Kidney capillary endothelial cell (primary cell): ENCODE measurements around the gene MAT2A.
A peak's percentile ranks its signal among the peaks of the same experiment; 100 is the strongest.

ENCODE experiments used
- DNase-seq: peaks from one replicate; pipeline ENCODE4 v3.0.0-alpha.2; 2018; ENCODE audit warnings: low spot score

The MAT2A gene

DNA sequence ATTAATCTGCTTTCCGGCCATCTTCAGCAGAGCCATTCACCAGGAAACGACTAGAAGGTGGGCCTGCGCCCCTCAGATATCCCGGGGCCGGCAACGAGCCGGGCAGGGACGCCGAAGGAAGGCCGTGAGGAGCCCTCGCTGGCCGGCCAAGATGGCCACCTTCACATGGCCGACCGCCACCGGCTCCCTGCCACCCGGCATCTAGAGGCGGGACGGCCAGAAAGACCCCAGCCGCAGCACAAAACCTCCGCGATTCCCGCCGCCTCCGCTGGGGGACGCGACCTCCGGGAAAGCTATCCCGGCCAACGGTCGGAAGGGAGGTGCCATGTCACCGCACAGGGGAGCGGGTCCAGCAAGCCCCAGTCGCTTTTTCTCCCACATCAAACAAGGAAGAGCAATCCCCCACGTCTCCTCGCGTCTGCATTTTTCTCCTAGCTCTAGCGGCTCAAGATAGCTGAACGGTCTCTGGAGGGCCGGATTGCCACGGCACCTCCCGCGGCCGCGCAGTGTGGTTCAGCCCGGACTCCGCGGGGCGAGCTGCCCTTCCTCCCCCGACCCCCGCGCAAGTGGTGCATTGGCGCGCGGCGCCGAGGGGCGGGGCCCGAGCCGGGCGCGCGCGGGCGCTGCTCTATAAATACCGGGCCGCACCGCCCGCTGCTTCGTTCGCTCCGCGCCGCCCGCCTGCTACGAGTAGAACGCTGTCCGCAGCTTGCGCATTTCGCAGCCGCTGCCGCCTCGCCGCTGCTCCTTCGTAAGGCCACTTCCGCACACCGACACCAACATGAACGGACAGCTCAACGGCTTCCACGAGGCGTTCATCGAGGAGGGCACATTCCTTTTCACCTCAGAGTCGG, at the start of gene MAT2A:
Gene MAT2A, plus strand, starts transcription at position 662 of the 854 bp plus-strand sequence. Its CDS starts 120 bp downstream, at position 782.
- peak; percentile 88 for DNase-seq

DNA sequence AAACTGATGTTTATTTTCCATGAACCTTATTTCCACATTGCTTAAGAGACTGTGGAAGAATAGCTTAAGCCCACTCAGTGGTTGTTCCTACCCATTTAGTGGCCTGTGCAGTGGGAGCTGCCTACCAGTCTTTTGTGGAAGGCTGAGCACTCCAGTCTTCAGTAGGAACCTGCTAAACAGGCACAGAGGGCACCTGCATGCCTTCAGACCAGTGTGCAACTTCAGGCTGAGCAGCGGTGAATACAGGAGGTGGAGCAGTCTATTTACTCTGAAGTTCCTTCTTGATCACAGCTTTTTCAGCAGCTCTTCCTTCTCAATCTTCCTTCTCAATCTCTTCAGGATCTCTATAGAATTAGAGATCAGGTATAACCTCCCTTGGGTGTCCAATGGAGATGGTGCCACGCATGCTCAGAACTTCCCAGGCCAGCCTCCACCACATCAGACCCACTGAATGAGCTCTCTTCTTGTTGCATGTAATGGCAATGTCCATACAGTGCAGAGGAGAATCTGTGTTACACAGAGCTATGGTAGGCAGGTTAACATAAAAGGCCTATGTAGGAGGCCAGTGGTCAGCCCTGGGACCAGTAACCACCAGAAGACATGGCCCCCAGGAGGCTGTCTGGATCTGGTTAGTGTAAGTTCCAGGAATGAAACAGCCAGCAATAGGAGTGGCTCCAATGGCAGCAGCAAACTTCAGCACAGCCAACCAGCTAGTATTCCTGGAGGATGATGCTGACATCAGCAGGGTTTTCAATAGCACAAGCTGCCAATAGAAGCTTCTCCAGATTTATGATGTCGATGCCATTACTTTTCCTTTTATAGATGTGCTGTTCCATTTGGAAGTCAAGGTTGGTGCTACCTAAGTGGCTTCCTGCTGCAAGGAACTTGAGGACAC, 47.9 kb upstream of the MAT2A start:
- no peak for DNase-seq

DNA sequence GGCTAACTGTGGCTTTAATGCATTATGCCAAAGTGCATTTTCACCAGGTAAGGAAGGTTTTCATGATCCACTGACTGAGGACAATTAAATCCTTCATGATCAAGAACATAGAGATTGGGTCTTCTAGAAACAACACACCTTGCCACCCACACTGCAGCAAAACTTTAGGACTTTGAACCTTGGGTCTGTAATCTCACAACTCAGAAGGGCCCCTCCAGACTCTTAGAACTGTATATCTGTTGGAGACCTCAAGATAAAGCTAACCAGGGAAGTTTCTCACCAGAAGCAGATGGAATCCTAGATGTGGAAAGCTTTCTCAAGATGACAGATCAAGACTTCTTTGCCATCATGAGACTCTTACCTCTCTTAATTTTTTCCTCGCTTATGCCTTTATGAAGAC, 42.5 kb upstream of the MAT2A start:
- DNase-seq = no peak

DNA sequence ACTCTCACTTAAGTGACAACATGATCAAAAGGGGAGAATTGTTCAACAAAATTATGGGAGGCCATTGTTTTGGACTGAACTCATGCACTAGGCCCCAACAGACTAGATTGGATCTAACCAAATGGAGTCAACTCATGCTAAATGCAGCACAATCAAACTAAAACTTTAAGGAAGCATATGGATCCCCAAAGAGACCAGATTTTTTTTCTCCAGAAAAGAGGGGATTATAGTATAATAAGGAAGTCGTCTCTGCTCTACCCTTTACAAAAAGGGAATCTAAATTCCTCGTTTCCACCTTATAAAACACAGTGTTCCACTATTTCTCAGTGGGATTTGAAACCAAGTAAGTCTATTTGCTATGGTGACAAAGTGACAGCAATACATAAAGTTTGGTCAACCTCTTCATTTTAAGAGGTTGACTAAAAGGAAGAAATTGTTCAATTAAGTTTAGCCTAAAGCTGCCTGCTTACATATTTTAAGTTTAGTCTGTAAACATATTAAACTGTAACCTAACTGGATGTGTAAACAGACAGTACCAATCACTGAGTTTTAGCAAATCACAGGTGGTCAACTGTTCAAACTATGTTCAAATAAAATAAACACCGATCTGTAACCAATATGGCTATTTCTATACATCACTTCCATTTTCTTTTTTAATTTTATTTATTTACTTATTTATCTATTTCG, 40.9 kb upstream of the MAT2A start:
- no peak for DNase-seq

DNA sequence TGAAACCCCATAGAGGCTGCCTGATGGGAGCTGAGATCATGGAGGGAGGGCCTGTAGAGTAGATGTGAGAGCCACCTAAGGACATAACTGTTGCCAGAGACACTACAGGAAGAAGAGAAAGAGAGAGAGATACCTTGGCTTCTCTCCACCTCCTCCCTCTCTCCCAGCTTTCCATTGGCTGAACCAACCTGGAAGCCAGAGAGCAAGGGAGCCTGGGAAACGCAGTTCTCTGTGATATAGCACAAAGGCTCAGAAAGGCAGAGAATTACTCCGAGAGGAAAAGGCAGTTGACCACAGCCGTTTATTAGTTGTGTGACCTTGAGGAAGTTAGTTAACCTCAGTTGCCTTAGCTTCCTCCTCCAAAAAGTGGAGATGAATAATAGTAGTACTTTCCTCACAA, 37.7 kb upstream of the MAT2A start:
- DNase-seq = no peak

DNA sequence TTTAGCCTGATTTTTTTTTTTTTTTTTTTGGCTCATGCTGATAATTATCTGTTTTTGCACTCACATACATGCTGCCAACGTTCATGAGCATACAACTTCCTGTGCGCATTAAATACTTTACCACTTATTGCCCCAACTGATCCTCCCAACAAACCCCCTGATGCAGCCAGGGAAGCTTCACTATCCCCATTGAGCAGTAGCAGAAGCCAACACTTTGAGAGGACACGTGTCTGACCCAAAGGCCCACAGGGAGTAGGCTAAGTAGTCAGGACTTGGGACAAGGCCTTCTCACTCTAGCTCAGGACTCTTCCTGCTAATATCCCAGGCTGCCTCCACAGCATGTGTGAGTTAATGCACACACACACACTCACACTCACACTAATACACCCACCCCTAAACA, 36.2 kb upstream of the MAT2A start:
- DNase-seq = no peak

DNA sequence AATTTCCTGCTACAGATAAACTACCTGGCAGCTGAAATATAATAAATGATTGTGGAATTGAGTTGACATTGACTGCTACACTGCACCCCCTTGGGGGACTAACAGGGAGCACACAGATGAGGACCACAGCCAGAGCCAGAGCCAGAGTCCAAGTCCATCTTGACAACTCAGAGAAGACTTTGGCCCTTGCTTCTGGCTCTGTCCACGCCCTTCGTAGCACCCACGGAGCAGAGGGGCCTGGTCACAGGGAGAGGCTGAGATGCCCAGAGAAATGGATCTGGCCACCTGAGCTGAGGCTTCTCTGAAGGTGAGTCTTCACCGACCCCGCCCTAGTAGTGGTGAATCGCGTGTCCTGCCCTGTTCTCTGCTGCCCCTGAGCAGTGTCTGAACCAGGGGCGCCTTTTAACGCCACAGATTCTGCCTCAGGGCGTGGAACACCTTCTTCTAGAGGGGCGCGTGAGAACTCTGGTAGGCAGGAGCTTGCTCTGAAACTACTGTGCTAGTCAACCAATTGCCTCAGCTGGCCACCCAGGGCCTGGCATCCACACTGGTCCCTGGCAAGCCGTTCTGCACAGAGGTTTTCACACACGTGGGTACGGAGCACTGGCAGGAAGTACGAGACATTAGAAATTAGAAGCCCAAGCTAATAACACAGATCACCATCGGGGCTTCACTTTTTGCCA, 35.7 kb upstream of the MAT2A start:
- DNase-seq = no peak

DNA sequence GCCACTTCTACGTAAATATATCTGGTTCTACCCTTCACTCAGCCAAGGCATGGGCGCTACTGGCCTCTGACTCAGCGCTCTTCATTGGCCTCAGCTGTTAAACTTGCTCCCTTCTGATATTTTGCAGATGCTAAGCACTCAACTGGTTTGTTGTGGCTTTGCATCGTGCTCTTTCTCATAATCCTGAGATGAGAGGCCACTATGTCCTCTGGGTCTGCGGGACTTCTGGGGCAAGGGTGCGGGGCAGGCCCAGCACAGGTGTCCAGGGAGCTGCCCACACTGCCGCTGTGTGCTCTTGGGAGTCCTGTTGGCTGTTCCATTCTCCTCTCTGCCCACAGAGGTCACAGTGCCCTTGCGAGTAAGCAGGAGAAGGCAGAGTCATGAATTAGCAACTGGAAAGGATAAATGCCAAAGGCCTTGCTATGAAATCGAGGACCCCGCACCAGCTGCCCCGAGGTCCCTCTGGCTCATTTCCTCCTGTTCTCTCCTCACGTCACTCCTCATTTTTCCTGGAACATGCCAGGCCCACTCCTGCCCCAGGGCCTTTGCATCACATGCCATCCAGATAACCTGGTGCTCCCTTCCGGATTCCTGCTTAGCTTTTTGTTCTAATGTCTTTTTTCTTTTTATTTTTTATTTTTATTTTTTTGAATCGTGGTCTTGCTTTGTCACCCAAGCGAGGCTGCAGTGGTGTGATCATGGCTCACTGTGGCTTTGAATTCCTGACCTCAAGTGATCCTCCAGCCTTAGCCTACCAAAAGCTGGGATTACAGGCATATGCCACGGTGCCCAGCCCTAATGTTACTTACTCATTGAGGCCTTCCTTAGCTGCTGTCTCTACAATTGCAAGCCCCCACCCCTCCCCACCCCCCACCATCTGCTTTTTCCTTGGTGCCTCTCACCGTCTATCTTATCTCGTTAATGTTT, 34.9 kb upstream of the MAT2A start:
- no peak for DNase-seq

DNA sequence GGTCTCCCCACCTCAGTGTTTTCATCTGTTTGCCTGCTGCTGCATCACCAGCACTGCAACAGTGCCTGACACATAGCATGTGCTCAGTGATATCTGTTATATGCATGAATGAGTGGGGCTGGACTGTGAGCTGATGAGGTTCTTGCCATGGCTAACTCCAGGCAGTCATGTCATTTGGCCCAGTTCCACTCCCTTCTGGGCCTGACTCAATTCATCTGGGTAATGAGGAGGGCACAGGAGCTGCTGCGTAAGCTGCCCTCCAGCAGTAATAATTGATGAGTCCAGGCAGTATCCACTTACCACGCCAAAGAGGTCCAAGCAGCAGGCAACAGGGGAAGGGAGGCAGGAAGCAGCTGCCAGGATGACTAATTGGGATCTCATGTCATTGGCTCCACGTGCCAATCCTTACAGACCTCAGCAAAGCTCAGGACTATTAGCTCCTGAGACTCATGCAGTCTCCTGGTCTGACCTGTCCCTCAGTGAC, 34.1 kb upstream of the MAT2A start:
- peak; percentile 99 for DNase-seq

DNA sequence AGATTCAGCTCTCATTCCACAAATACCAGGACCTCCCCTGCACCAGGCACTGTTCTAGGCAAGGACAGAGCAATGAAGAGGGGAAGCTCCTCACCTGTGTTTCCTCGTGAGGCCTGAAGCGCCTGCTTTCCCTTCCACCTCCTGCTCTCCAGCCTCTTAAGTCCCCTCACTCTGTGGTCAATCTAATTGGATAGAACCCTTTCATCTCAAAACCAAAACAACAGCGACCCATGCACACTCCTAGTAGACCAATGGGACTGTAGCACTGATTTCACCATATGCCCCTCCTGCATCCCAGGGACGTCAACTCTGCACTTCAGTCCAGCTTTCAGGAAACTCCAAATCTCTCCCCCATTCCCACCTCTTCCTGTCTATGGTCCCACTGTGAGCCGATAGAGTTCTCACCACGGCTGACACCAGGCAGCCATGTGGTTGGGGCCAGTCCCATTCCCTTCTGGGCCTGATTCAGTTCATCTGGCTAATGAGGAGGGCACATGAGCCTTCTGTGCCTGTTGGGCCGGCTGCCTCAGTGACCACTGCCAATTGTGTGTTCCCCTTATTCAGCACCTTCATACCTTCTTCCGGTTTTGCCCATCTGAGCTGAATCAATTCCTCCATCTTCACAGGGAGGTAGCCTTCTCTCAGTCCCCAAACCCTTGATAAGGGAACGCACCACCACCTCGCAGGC, 33.3 kb upstream of the MAT2A start:
- no peak for DNase-seq

DNA sequence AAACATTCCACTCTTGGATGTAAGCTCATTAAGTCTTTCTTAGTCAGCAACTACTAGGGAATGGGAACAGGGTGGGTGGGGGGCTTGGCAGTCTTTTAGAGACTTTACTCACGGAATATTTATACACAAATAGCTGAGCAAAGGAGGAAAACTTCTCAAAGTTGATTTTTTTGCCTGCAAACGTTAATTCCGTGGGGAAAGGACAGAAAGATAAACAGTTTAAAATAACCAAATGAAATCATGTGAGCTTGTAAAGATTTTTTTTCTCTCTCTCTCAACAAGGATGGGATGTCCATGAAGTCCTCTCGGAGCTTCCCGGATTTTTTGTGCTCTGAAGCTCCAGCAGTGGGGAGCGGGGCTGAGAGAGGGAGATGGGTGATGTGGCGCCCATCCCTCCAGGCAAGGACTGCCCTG, 32.2 kb upstream of the MAT2A start:
- DNase-seq = no peak

DNA sequence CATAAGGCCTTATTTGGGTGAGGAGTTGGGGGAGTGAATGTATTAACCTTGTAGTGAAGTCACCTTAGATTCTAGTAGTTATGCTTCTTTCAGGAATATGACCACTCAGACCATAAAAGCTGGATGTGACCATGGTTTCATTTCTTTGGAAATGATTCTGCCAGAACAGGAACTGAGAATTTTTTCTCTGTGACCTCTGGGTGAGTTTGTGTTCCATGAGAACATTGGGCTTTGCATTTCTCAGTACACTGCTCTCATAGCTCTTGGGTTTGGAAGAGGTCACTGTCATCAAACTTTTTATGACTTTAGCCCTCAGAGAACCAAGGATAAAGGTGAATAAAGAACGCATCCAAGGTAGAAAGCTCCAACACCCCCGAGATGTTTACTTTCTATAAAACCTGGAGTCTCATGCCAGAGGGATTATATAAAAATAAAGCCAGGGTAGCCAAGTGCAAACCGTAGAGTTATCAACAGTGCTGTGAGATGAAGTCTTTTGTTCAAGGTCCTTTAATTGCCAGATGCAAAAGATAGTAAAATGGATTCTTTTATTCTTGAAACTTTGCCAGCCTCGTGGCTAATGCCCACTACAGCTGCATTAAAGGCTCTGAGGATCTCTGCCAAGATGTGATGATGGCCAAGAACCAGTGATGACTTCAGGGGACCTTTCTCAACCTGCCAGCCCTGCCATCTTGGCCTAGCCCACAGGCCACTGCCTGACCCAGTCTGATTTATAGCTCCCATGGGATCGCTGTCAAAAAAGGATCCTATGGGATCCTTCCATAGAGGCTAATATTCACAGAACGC, 27.8 kb upstream of the MAT2A start:
- no peak for DNase-seq

DNA sequence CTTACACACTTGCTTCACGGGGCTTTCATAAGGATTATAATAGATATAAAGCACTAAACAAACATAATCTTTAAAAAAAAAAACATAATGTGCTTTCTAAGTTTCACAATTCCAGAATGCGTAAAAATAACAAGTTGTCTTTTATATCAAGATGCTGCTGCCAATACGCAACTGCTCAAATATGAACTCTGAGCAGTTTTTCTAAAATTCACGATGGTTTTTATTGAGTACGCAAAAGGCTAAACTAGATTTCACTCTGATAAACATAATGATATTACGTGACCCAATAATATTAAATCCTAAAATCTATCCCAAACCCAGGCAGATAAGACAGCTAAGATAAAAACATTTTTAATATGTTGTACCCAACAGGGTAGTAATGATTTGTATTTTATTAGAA, 24.6 kb upstream of the MAT2A start:
- DNase-seq = no peak

DNA sequence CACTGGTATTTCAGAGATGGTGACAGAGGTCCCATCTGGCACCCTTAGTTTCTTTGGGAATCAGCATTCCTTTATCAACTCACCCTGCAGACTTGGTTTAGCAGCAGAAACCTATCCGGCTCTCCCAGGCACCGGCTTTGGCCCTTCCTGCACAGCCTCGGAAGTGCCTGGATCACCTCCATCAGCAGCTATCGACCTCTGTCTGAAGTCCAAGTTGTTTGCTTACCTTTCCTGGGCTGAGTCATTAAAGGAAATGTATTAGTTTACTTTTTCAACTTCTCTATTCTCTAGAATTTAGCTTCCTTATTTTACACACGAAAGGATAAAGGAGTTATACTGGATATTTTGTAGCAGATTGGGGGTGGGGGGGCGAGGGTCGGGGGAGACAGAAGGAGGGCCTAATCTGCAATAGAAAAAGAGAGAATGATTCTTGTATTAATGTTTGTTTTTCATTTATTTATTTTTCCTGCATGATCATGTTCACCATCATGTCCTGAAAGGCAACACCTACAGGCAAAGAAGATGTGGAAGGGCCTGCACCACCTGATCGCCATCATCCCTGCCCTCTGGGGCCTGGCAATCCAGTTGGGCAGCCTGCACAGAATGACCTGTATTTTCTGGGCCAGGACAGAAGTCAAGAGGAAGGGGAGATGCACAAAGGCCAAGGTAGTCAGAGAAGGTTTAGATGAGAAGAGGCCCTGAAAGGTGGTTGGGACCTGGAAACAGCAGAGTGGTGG, 22.1 kb upstream of the MAT2A start:
- DNase-seq = no peak

DNA sequence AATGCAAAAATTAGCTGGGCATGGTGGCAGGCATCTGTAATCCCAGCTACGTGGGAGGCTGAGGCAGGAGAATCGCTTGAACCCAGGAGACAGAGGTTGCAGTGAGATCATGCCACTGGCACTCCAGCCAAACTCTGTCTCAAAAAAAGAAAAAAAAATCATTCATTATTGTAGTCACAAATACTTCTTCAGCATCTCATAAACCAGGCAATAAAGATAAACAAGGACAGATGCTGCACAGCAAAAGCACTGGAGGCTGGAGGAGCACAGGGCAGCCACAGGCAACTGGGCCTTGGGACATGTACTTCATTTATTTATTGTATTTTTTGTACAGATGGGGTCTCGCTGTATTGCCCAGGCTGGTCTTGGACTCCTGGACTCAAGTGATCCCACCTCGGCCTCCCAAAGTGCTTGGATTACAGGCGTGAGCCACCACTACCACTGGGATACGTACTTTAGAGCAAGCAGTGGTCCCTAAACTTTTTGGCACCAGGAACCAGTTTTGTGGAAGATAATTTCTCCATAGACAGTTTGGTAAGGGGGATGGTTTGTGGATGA, 16.8 kb upstream of the MAT2A start:
- no peak for DNase-seq

DNA sequence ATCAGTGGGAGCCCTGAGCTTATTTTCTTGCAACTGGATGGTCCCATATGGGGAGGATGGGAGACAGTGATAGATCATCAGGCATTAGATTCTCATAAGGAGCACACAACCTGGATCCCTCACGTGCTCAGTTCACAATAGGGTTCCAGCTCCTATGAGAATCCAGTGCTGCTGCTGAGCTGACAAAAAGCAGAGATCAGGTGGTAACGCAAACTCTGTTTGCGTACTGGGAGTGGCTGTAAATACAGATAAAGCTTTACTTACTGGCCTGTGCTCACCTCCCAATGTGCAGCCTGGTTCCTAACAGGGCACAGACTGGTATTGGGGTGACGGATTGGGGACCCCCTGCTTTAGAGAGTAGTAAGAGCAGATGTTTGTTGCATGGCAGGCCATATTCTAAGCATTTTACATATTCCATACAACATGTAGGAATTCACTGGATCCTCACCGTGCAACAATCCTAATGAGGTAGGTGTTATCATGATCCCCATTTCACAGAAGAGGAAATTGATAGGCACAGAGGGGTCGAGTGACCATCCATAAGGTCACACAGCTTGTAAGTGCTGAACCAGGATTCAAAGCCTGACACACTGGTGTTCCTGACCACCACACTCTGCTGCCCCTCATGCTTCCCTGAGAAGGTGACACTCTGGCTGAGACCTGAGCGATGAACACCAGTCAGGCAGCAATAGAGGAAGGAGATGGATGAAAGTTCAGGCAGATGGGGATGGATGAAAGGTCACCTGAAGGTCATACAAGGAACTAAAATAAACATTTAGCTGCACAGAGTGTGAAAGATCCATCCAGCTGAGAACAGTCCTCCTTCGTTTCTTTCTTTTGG, 15.7 kb upstream of the MAT2A start:
- DNase-seq = no peak

DNA sequence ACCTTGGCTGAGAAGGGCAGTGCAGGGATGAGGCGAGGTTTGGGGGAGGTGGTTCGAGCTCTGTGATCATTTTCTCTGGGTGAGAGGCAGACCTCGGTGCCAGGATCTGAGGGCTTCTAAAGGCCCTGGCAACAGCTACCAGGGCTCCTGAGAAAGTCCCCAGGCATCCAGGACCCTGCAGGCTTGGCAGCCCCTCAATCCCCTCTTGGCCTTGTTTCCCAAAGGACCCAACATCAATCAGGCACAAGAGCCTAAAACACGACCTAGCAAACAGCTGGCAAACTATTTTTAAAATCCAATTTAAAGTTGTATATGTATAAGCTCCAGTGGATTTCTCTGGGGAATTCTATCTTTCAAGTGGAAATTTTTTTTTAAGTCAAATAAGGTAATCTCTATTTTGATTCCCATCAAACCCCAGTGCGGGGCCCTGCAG, 15.0 kb upstream of the MAT2A start:
- no peak for DNase-seq
